CD4-positive, alpha-beta T cell treated with Interleukin-17A for 1 hour (primary cell): ENCODE results near the gene DLG2.

Source experiments
- DNase-seq: peaks from one replicate; pipeline ENCODE4 v3.0.0-alpha.2; 2020

DLG2 gene

GRCh38 chr11:83863272-83863671, 1763.9 kb downstream of the DLG2 start:
- no peak for DNase-seq

GRCh38 chr11:83862691-83863090, 1764.5 kb downstream of the DLG2 start:
- no peak for DNase-seq

GRCh38 chr11:83862033-83862432, 1765.1 kb downstream of the DLG2 start:
- no peak for DNase-seq

- no peak for DNase-seq
Observed at GRCh38 chr11:83858694-83859093, 1768.5 kb downstream of the DLG2 start.

GRCh38 chr11:83855237-83855636, 1771.9 kb downstream of the DLG2 start:
- DNase-seq: no peak

GRCh38 chr11:83852775-83853442, 1774.2 kb downstream of the DLG2 start:
- DNase-seq: no peak

- DNase-seq: no peak
Observed at GRCh38 chr11:83852012-83852411, 1775.1 kb downstream of the DLG2 start.

- no peak for DNase-seq
Observed at GRCh38 chr11:83847467-83848034, 1779.6 kb downstream of the DLG2 start.

GRCh38 chr11:83845797-83846196, 1781.3 kb downstream of the DLG2 start:
- no peak for DNase-seq

GRCh38 chr11:83840326-83840725, 1786.8 kb downstream of the DLG2 start:
- no peak for DNase-seq

- DNase-seq: no peak
Observed at GRCh38 chr11:83836883-83837654, 1790.1 kb downstream of the DLG2 start.

GRCh38 chr11:83836065-83836464, 1791.1 kb downstream of the DLG2 start:
- DNase-seq: no peak

GRCh38 chr11:83835423-83835822, 1791.7 kb downstream of the DLG2 start:
- no peak for DNase-seq

- DNase-seq: no peak
Observed at GRCh38 chr11:83831929-83832328, 1795.2 kb downstream of the DLG2 start.

GRCh38 chr11:83827940-83828554, 1799.1 kb downstream of the DLG2 start:
- no peak for DNase-seq

- DNase-seq: no peak
Observed at GRCh38 chr11:83827520-83827919, 1799.6 kb downstream of the DLG2 start.

- DNase-seq: no peak
Observed at GRCh38 chr11:83826078-83826477, 1801.1 kb downstream of the DLG2 start.

GRCh38 chr11:83823461-83824025, 1803.6 kb downstream of the DLG2 start:
- DNase-seq: no peak

GRCh38 chr11:83819931-83820549, 1807.1 kb downstream of the DLG2 start:
- peak; percentile 26 for DNase-seq

GRCh38 chr11:83818349-83818748, 1808.8 kb downstream of the DLG2 start:
- DNase-seq: no peak

GRCh38 chr11:83816572-83817187, 1810.5 kb downstream of the DLG2 start:
- DNase-seq: no peak

- DNase-seq: no peak
Observed at GRCh38 chr11:83815736-83816135, 1811.4 kb downstream of the DLG2 start.
